Pulmonary artery endothelial cell (primary cell): ENCODE measurements around the gene CSAG3. TPM values are rescaled to one million over a fixed set of nuclear protein-coding genes. Genes with fewer than 3 reads are reported as not detected.
"Not testable (repeated sequence)": the region's sequence is repeated elsewhere in the genome, so short reads cannot be mapped to it uniquely, and the experiment has no call there.

Experiments used
- DNase-seq: peaks from one replicate; pipeline ENCODE4 v3.0.0-alpha.2; 2011; ENCODE audit warnings: low read depth, low spot score
- total RNA-seq: library from RNA; depleted of rRNA; stranded (reverse); fragments of >200 nt; gene quantifications from 2 replicates; pipeline ENCODE4 v1.2.3, GENCODE V29; 2014

CSAG3 gene
- not detected in 2 replicates for total RNA-seq

- DNase-seq = not testable (repeated sequence)
These were observed at the start of gene CSAG3 for GRCh38 chrX:152758918-152759317. Gene CSAG3, plus strand, starts transcription at chrX:152759218.

GRCh38 chrX:152713195-152713594 is 45.8 kb upstream of the CSAG3 start:
- not testable (repeated sequence) for DNase-seq

GRCh38 chrX:152713815-152714787 is 44.9 kb upstream of the CSAG3 start, which contains the start of gene MAGEA2B:
Gene MAGEA2B, plus strand, starts transcription at chrX:152714628. Its CDS starts 2,479 bp downstream, at chrX:152717107.
- DNase-seq = not testable (repeated sequence)

- DNase-seq = no peak
These were observed 33.6 kb upstream of the CSAG3 start for GRCh38 chrX:152725409-152725808.

GRCh38 chrX:152733261-152733975 is 25.6 kb upstream of the CSAG3 start, which contains the start of the genes CSAG1 and MAGEA12:
Gene CSAG1, minus strand, starts transcription at chrX:152733721. Its CDS starts 1,261 bp downstream, at chrX:152732460.
Gene MAGEA12, plus strand, starts transcription at chrX:152733757. Its CDS starts 2,405 bp downstream, at chrX:152736162.
- no peak for DNase-seq

- DNase-seq = not testable (repeated sequence)
These were observed 24.7 kb upstream of the CSAG3 start for GRCh38 chrX:152734143-152734858.

GRCh38 chrX:152735101-152735500 is 23.9 kb upstream of the CSAG3 start:
- no peak for DNase-seq

GRCh38 chrX:152735860-152736511 is 23.0 kb upstream of the CSAG3 start:
- DNase-seq = no peak

- DNase-seq = not testable (repeated sequence)
These were observed 22.5 kb upstream of the CSAG3 start for GRCh38 chrX:152736528-152736927.

GRCh38 chrX:152738560-152738959 is 20.5 kb upstream of the CSAG3 start:
- no peak for DNase-seq

- DNase-seq = not testable (repeated sequence)
These were observed 5.0 kb upstream of the CSAG3 start, which contains the start of gene MAGEA2 for GRCh38 chrX:152753686-152754650. Gene MAGEA2, minus strand, starts transcription at chrX:152753842. Its CDS starts 2,479 bp downstream, at chrX:152751363.

- not testable (repeated sequence) for DNase-seq
These were observed 4.1 kb upstream of the CSAG3 start for GRCh38 chrX:152754871-152755270.

- DNase-seq = not testable (repeated sequence)
These were observed 526 bp downstream of the CSAG3 start for GRCh38 chrX:152759544-152759943.

GRCh38 chrX:152761582-152761981 is 2.6 kb downstream of the CSAG3 start:
- not testable (repeated sequence) for DNase-seq

- not testable (repeated sequence) for DNase-seq
These were observed 7.5 kb downstream of the CSAG3 start for GRCh38 chrX:152766562-152766961.

- DNase-seq = not testable (repeated sequence)
These were observed 10.7 kb downstream of the CSAG3 start, which contains the start of gene MAGEA6 for GRCh38 chrX:152769549-152770289. Gene MAGEA6, minus strand, starts transcription at chrX:152769689. Its CDS starts 2,039 bp downstream, at chrX:152767650.

- DNase-seq = not testable (repeated sequence)
These were observed 28.0 kb downstream of the CSAG3 start for GRCh38 chrX:152787062-152787461.

- no peak for DNase-seq
These were observed 39.9 kb downstream of the CSAG3 start for GRCh38 chrX:152798945-152799344.
